HepG2 (cell line): Measurements from ENCODE around the gene OSGIN1. TPM values are rescaled to one million over a fixed set of nuclear protein-coding genes. Genes with fewer than 3 reads are reported as not detected.

ENCODE experiments used
- ATAC-seq: fragments of 200-7000 bp; cut with Tn5 transposase; 3 replicates; pipeline ENCODE4 v1.9.1; 2020; ENCODE audit warnings: mild to moderate bottlenecking, moderate library complexity
- BruUV-seq: library from RNA; stranded (reverse); fragments of 400-500 nt; replicated peaks from 2 replicates; lab custom pipeline; 2021; lab: Mats Ljungman, UMichigan
- CTCF ChIA-PET: fragments of 300-600 bp; formaldehyde crosslinking; extraction: SDS; loops from one replicate; lab custom pipeline; 2021; ENCODE audit warnings: low total read pairs, inconsistent platforms, low intra/inter-chr PET ratio; lab: Yijun Ruan, JAX
- POLR2A ChIA-PET: fragments of 350-600 bp; sonication (Branson Sonifier 250); formaldehyde crosslinking; loops from one replicate; lab custom pipeline; 2020; ENCODE audit warnings: antibody characterized with exemption, inconsistent platforms; lab: Yijun Ruan, JAX
- DNase-seq: peaks from one replicate; pipeline ENCODE4 v3.0.0-alpha.2; 2015; ENCODE audit warnings: low spot score
- FAIRE-seq: peaks from 3 replicates; lab custom pipeline; 2011; peaks lifted over from hg19 to GRCh38; lab: Jason Lieb, UNC
- H2AFZ ChIP-seq: one replicate; pipeline ENCODE4 v1.6.1; 2011; ENCODE audit warnings: low read length, inconsistent platforms
- H3K27ac ChIP-seq: fragments of 300-600 bp; 3 replicates; pipeline ENCODE4 v1.8.0; 2011; ENCODE audit warnings: mixed run types, mild to moderate bottlenecking, mixed read lengths, low read length, inconsistent platforms; ENCODE audit not compliant: insufficient read depth; ENCODE audit errors: extremely low read length
- H3K27me3 ChIP-seq, 2 experiments: fragments of 200-600 bp in 1 of 2; 2 replicates in 1 of 2; 3 replicates in 1 of 2; pipeline versions ENCODE4 v1.6.0 to v1.8.0; 2011; ENCODE audit warnings: low read length in 2 of 2, mild to moderate bottlenecking in 2 of 2, moderate library complexity in 2 of 2, inconsistent platforms in 1 of 2; ENCODE audit not compliant: insufficient read depth in 2 of 2, control insufficient read depth in 1 of 2
- H3K36me3 ChIP-seq, 2 experiments: fragments of 200-600 bp in 1 of 2; replicated peaks in 1 of 2; 2 replicates in 1 of 2; 3 replicates in 1 of 2; pipeline versions ENCODE4 v1.5.1 to v1.8.0; 2011; ENCODE audit warnings: low read length in 2 of 2, inconsistent platforms in 1 of 2; ENCODE audit not compliant: insufficient read depth in 2 of 2, control insufficient read depth in 1 of 2
- H3K4me1 ChIP-seq: 2 replicates; pipeline ENCODE4 v1.5.1; 2012; ENCODE audit warnings: low read length, inconsistent platforms; ENCODE audit not compliant: insufficient read depth
- H3K4me2 ChIP-seq: 2 replicates; pipeline ENCODE4 v1.6.0; 2011; ENCODE audit warnings: low read depth, low read length, inconsistent platforms
- H3K4me3 ChIP-seq, 3 experiments: fragments of 200-600 bp in 1 of 3; sonication (generic), shearing (Covaris generic) in 1 of 3; replicated peaks in 1 of 3; 2 replicates each; pipeline ENCODE4 v1.5.1; 2011 to 2016; ENCODE audit warnings: low read length in 3 of 3, inconsistent platforms in 2 of 3, low read depth in 2 of 3, mild to moderate bottlenecking in 2 of 3, control low read depth in 1 of 3, mixed read lengths in 1 of 3; ENCODE audit not compliant: insufficient read depth in 1 of 3
- H3K79me2 ChIP-seq: one replicate; pipeline ENCODE4 v1.6.1; 2011; ENCODE audit warnings: low read length, inconsistent platforms; ENCODE audit not compliant: insufficient read depth
- H3K9ac ChIP-seq: 2 replicates; pipeline ENCODE4 v1.6.0; 2011; ENCODE audit warnings: mild to moderate bottlenecking, low read depth, low read length, inconsistent platforms; ENCODE audit not compliant: insufficient read depth
- H3K9me3 ChIP-seq: 2 replicates; pipeline ENCODE4 v1.5.1; 2012; ENCODE audit warnings: mild to moderate bottlenecking, low read length
- H4K20me1 ChIP-seq: 2 replicates; pipeline ENCODE4 v1.6.0; 2011; ENCODE audit warnings: inconsistent platforms, mild to moderate bottlenecking, low read length, moderate library complexity; ENCODE audit not compliant: insufficient read depth
- IRF9 ChIP-seq: sonication (generic); formaldehyde crosslinking; IDR thresholded peaks from 2 replicates; pipeline ENCODE4 v1.8.0; 2022; ENCODE audit warnings: missing genetic modification reagents, mild to moderate bottlenecking, borderline replicate concordance
- JARID2 ChIP-seq: sonication (generic); formaldehyde crosslinking; IDR thresholded peaks from 2 replicates; pipeline ENCODE4 v1.8.1; 2023; ENCODE audit warnings: missing genetic modification reagents, inconsistent platforms; ENCODE audit not compliant: insufficient replicate concordance
- LBX2 ChIP-seq: sonication (generic); formaldehyde crosslinking; IDR thresholded peaks from 2 replicates; pipeline ENCODE4 v1.5.0; 2020; ENCODE audit warnings: missing genetic modification reagents, mild to moderate bottlenecking, borderline replicate concordance
- PRMT3 ChIP-seq: sonication (generic); formaldehyde crosslinking; IDR thresholded peaks from 2 replicates; pipeline ENCODE4 v1.8.1; 2022; ENCODE audit warnings: low read depth, mild to moderate bottlenecking, moderate library complexity, missing genetic modification reagents, borderline replicate concordance
- SAP130 ChIP-seq: IDR thresholded peaks from 2 replicates; pipeline ENCODE4 v1.6.1; 2016; ENCODE audit warnings: low read depth
- SRY ChIP-seq: sonication (generic); formaldehyde crosslinking; IDR thresholded peaks from 2 replicates; pipeline ENCODE4 v1.8.0; 2022; ENCODE audit warnings: mild to moderate bottlenecking, missing genetic modification reagents
- THYN1 ChIP-seq: sonication (generic); formaldehyde crosslinking; IDR thresholded peaks from 2 replicates; pipeline ENCODE4 v1.8.1; 2023; ENCODE audit warnings: low read depth, mild to moderate bottlenecking, moderate library complexity, missing genetic modification reagents, borderline replicate concordance
- TSC22D2 ChIP-seq: sonication (generic); formaldehyde crosslinking; IDR thresholded peaks from 2 replicates; pipeline ENCODE4 v1.5.1; 2020; ENCODE audit warnings: missing genetic modification reagents, mild to moderate bottlenecking, borderline replicate concordance
- ZNF451 ChIP-seq: sonication (generic); formaldehyde crosslinking; IDR thresholded peaks from 2 replicates; pipeline ENCODE4 v1.5.0; 2020; ENCODE audit warnings: mild to moderate bottlenecking, missing genetic modification reagents
- ZNF580 ChIP-seq: IDR thresholded peaks from 2 replicates; pipeline ENCODE4 v1.6.1; 2016; ENCODE audit warnings: low read depth, borderline replicate concordance
- ZNF691 ChIP-seq: sonication (generic); formaldehyde crosslinking; IDR thresholded peaks from 2 replicates; pipeline ENCODE4 v1.4.0; 2020; ENCODE audit warnings: missing genetic modification reagents, low read depth, mild to moderate bottlenecking, borderline replicate concordance
- WGBS: methylation state at CpG from one replicate; pipeline ENCODE4 v1.1.6; 2017; ENCODE audit warnings: low lambda C conversion rate; 5-methylcytosine and 5-hydroxymethylcytosine counted together
- in situ Hi-C: cut with HindIII; loops from 2 replicates; pipeline ENCODE4 v1.10.0; 2017; ENCODE audit warnings: low pct_unique_long_range_greater_than_20kb; ENCODE audit not compliant: extremely low pct_ligation_motif_present
- intact Hi-C: fragments of 100-400 bp; cut with micrococcal nuclease; formaldehyde crosslinking; loops from one replicate; pipeline ENCODE4 v1.10.0; 2022; ENCODE audit not compliant: unreplicated experiment
- polyA plus RNA-seq, 8 experiments: library from polyadenylated mRNA; depleted of rRNA in 3 of 8; stranded (reverse) in 7 of 8; unstranded in 1 of 8; fragments of >200 nt; fragmentation: Illumina TruSeq in 4 of 8; extraction: Trizol in 4 of 8; gene quantifications; 2 replicates each; pipeline versions ENCODE4 v1.2.1 to v1.2.3, GENCODE V29; 2011 to 2016; ENCODE audit warnings: low read depth in 4 of 8, missing spikeins in 1 of 8, mixed read lengths in 1 of 8; ENCODE audit not compliant: insufficient read depth in 1 of 8
- total RNA-seq, 5 experiments: library from RNA; depleted of rRNA; stranded (reverse); fragments of >200 nt; fragmentation: Illumina TruSeq; extraction: Trizol; gene quantifications; 2 replicates each; pipeline ENCODE4 v1.2.3, GENCODE V29; 2016; ENCODE audit warnings: low read depth in 1 of 5
- TF ChIP-seq, protein P1 (sequence below): sonication (generic); formaldehyde crosslinking; IDR thresholded peaks from 2 replicates; pipeline ENCODE4 v1.8.0; 2022; ENCODE audit warnings: mild to moderate bottlenecking, missing genetic modification reagents, moderate library complexity
- TF ChIP-seq, protein P2 (sequence below): sonication (generic); formaldehyde crosslinking; IDR thresholded peaks from 2 replicates; pipeline ENCODE4 v1.4.0; 2020; ENCODE audit warnings: missing genetic modification reagents, borderline replicate concordance
- TF ChIP-seq, protein P3 (sequence below): sonication (generic); formaldehyde crosslinking; IDR thresholded peaks from 2 replicates; pipeline ENCODE4 v1.4.0; 2020; ENCODE audit warnings: missing genetic modification reagents

OSGIN1 gene
- total and polyA plus RNA-seq, 2 of the 13 experiments (the other 11 are each of a cell fraction or from before 2014, with no cell fraction given) = 20.5 to 27.1 TPM

- Histone ChIP-seq H3K27me3 (peaks cover 0 to 3% of the 10 kb centered on the region in 2 experiments; a peak in 1 of 5 replicates), H3K9me3 (no peaks in the 10 kb centered on the region), H2AFZ (no peak overlapping the region), H3K27ac (peak overlapping the region; percentile 19), H3K4me2 (peak overlapping the region; percentile 55), H3K4me1 (peaks cover 93% of the 10 kb centered on the region), H4K20me1 (no peaks in the 10 kb centered on the region), H3K36me3 (no peaks in the 10 kb centered on the region), H3K9ac (no peak overlapping the region; the same call in 1 of the 2 replicates), H3K4me3 (peak overlapping the region in 2 of 3 experiments; percentile 7 to 53; a peak in 2 of 6 replicates), H3K79me2 (no peaks in the 10 kb centered on the region)
- peak; percentile 26 for FAIRE-seq
- ChIA-PET POLR2A (interaction anchor here (1.0 to 1.8 kb wide), 3 partner anchors 9 to 21 kb away, joined by 3 to 6 read pairs (median 4); no protein-coding TSS in a partner anchor), CTCF (no interaction called here)
- intact Hi-C loops = no loop called here
- 33% methylated on average over 12 of the region's 14 CpGs for WGBS
- peak; percentile 86 for DNase-seq
- in situ Hi-C loops = no loop called here
- BruUV-seq = no TSS peak
- peak; percentile 50 for ATAC-seq
- TF ChIP-seq, protein P1, sequence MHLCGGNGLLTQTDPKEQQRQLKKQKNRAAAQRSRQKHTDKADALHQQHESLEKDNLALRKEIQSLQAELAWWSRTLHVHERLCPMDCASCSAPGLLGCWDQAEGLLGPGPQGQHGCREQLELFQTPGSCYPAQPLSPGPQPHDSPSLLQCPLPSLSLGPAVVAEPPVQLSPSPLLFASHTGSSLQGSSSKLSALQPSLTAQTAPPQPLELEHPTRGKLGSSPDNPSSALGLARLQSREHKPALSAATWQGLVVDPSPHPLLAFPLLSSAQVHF (CRISPR knock-in tag) = no peak
- TF ChIP-seq, protein P2, sequence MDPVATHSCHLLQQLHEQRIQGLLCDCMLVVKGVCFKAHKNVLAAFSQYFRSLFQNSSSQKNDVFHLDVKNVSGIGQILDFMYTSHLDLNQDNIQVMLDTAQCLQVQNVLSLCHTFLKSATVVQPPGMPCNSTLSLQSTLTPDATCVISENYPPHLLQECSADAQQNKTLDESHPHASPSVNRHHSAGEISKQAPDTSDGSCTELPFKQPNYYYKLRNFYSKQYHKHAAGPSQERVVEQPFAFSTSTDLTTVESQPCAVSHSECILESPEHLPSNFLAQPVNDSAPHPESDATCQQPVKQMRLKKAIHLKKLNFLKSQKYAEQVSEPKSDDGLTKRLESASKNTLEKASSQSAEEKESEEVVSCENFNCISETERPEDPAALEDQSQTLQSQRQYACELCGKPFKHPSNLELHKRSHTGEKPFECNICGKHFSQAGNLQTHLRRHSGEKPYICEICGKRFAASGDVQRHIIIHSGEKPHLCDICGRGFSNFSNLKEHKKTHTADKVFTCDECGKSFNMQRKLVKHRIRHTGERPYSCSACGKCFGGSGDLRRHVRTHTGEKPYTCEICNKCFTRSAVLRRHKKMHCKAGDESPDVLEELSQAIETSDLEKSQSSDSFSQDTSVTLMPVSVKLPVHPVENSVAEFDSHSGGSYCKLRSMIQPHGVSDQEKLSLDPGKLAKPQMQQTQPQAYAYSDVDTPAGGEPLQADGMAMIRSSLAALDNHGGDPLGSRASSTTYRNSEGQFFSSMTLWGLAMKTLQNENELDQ (CRISPR knock-in tag) = no peak
- TF ChIP-seq LBX2 (no peak), THYN1 (no peak), PRMT3 (CRISPR knock-in tag) (no peak), ZNF580 (0 out of 2 replicates have a peak, but pooled peaks have one; percentile 22), ZNF451 (CRISPR knock-in tag) (no peak), SAP130 (CRISPR knock-in tag) (peak; percentile 78), TSC22D2 (CRISPR knock-in tag) (no peak), JARID2 (CRISPR knock-in tag) (no peak), ZNF691 (CRISPR knock-in tag) (peak; percentile 60; the same call in 1 of the 2 replicates), SRY (CRISPR knock-in tag) (no peak), IRF9 (CRISPR knock-in tag) (no peak)
- TF ChIP-seq, protein P3, sequence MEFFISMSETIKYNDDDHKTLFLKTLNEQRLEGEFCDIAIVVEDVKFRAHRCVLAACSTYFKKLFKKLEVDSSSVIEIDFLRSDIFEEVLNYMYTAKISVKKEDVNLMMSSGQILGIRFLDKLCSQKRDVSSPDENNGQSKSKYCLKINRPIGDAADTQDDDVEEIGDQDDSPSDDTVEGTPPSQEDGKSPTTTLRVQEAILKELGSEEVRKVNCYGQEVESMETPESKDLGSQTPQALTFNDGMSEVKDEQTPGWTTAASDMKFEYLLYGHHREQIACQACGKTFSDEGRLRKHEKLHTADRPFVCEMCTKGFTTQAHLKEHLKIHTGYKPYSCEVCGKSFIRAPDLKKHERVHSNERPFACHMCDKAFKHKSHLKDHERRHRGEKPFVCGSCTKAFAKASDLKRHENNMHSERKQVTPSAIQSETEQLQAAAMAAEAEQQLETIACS (CRISPR knock-in tag) = no peak
Observed at GRCh38 chr16:83947642-83948234, 5.3 kb upstream of the OSGIN1 start.
